ENCODE data around the gene CAMK2B. TPM values are rescaled to one million over a fixed set of nuclear protein-coding genes. Genes with fewer than 3 reads are reported as not detected.

CAMK2B gene
- total RNA-seq, 2 experiments from 2014 or later = 0.11 TPM; not detected in 1

- H3K4me1 Mint-ChIP-seq = peaks cover 8% of the 10 kb centered on the region
- DNase-seq (no peak), ATAC-seq (ENCODE audit: low read depth) (no peak)
- H3K9me3 Mint-ChIP-seq = no peaks in the 10 kb centered on the region
- no peaks in the 10 kb centered on the region for H3K27me3 Mint-ChIP-seq
- no peak overlapping the region for H3K4me3 Mint-ChIP-seq
- POLR2A ChIA-PET = no interaction called here
- no peaks in the 10 kb centered on the region for H3K36me3 Mint-ChIP-seq
- no peak overlapping the region for H3K27ac Mint-ChIP-seq
Observed at GRCh38 chr7:44263326-44264082, 61.9 kb downstream of the CAMK2B start.

DNA sequence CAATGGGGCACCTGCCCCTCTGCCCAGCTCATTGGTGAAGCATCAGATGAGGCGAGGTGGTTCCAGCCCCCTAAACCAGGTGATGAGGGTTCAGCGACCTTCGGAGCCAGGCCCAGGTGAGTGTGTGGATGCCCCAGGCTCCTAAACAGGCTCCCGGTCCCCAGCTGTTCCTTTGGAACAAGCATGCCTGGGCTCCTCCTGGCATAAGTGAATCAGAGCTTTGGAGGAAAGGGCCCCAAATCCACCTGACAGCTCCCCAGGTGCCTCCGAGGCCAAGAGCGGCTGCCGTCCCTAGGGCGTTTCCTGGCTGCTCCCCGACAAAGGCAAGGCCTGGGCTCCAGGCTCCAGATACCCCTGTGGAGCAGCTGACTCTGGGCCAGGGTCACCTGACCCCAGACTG lies 63.4 kb downstream of the CAMK2B start:
- Mint-ChIP-seq H3K27me3 (no peaks in the 10 kb centered on the region), H3K4me3 (no peak overlapping the region), H3K36me3 (no peaks in the 10 kb centered on the region), H3K4me1 (peaks cover 19% of the 10 kb centered on the region), H3K9me3 (no peaks in the 10 kb centered on the region), H3K27ac (no peak overlapping the region)
- ATAC-seq (ENCODE audit: low read depth) = no peak
- POLR2A ChIA-PET = no interaction called here
- DNase-seq = no peak

DNA sequence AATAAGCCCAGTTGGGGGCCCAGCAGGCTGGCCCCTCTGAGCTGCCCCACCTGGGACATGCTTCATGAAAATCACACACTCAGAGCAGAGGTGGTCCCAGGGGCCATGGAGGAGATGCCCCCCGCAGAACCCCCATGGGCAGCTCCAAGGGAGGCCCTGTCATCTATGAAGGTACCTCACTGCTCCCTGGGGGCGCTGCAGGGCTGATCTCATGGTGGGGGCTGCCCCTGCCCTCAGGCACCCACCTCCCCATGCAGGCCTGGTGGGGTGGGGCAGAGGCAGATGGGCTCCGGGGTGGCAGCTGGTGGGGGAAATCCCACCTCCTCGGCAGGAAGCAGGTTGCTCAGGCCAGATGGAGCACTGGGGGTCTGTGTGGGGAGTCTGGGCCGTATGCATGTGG lies 64.2 kb downstream of the CAMK2B start:
- Mint-ChIP-seq H3K27ac (no peak overlapping the region), H3K36me3 (no peaks in the 10 kb centered on the region), H3K9me3 (no peaks in the 10 kb centered on the region), H3K4me1 (peaks cover 19% of the 10 kb centered on the region), H3K4me3 (no peak overlapping the region), H3K27me3 (no peaks in the 10 kb centered on the region)
- no peak for DNase-seq
- POLR2A ChIA-PET = no interaction called here
- ATAC-seq (ENCODE audit: low read depth) = no peak

DNA sequence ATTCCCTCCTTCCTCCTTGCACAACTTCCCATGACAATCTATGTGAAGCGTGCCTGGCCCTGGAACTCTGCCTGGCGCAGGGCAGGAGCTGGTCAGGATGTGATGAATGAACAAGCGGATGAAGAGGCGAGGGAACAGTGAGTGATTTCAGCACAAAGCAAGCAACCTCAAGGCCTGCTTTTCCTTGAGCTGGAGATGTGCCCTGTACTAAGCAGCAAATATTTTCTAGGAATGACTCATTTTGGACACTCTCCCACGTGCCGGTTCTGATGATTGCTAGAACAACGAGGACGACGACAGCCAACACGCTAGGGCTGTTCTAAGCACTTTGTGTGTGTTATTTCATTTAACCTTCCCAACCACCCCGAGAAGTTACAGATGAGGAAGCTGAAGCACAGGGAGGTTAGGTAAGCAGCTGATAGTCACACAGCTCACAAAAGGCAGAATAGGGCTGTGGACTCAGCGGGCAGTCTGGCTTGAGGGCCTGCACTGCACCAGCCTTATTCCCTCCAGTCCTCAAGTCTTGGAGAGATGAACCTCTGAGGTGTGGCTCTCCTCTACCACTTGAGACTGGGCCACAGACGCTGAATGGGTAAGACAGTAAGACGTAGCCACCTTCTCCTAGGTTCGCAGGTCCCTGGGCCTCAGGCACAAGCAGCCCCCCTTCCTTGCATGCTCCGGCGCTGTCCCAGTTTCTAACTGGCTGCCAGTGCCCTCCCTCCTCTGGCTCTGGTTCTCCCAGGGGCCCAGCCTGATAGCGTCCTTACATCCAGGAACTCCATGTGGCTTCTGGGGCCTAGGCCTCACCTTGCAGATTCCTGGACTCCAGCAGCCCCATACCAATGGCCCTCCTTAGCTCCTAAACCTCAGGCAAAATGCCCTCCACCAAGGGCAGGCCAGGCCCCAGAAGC lies 65.6 kb downstream of the CAMK2B start:
- H3K9me3 Mint-ChIP-seq = peaks cover 3% of the 10 kb centered on the region
- H3K36me3 Mint-ChIP-seq = no peaks in the 10 kb centered on the region
- POLR2A ChIA-PET = no interaction called here
- peak overlapping the region; percentile 82 for H3K27ac Mint-ChIP-seq
- DNase-seq (no peak), ATAC-seq (ENCODE audit: low read depth) (no peak)
- H3K4me1 Mint-ChIP-seq = peaks cover 20% of the 10 kb centered on the region
- no peaks in the 10 kb centered on the region for H3K27me3 Mint-ChIP-seq
- no peak overlapping the region for H3K4me3 Mint-ChIP-seq

- no peak for DNase-seq
- peak overlapping the region; percentile 49 for H3K4me3 Mint-ChIP-seq
- H3K36me3 Mint-ChIP-seq = no peaks in the 10 kb centered on the region
- POLR2A ChIA-PET = interaction anchor here (1.2 to 1.8 kb wide), 7 partner anchors 14 to 347 kb away, joined by 3 to 9 read pairs (median 3); partner anchors contain the start of genes DDX56, NUDCD3 and OGDH
- peak overlapping the region; percentile 72 for H3K27ac Mint-ChIP-seq
- no peaks in the 10 kb centered on the region for H3K27me3 Mint-ChIP-seq
- no peak for ATAC-seq (ENCODE audit: low read depth)
- H3K4me1 Mint-ChIP-seq = peaks cover 20% of the 10 kb centered on the region
- H3K9me3 Mint-ChIP-seq = peaks cover 7% of the 10 kb centered on the region
Observed at GRCh38 chr7:44258865-44259546, 66.4 kb downstream of the CAMK2B start.

- Mint-ChIP-seq H3K27ac (peak overlapping the region; percentile 96), H3K27me3 (no peaks in the 10 kb centered on the region), H3K4me1 (peaks cover 20% of the 10 kb centered on the region), H3K4me3 (peak overlapping the region; percentile 49), H3K36me3 (no peaks in the 10 kb centered on the region), H3K9me3 (peaks cover 7% of the 10 kb centered on the region)
- ATAC-seq (ENCODE audit: low read depth) (no peak), DNase-seq (peak; percentile 44)
- POLR2A ChIA-PET = interaction anchor here (0.6 to 1.8 kb wide), 15 partner anchors 10 to 610 kb away, joined by 3 to 9 read pairs (median 3); partner anchors contain the start of genes DDX56, NUDCD3, OGDH and YKT6
Observed at GRCh38 chr7:44258423-44258760, 67.0 kb downstream of the CAMK2B start.

DNA sequence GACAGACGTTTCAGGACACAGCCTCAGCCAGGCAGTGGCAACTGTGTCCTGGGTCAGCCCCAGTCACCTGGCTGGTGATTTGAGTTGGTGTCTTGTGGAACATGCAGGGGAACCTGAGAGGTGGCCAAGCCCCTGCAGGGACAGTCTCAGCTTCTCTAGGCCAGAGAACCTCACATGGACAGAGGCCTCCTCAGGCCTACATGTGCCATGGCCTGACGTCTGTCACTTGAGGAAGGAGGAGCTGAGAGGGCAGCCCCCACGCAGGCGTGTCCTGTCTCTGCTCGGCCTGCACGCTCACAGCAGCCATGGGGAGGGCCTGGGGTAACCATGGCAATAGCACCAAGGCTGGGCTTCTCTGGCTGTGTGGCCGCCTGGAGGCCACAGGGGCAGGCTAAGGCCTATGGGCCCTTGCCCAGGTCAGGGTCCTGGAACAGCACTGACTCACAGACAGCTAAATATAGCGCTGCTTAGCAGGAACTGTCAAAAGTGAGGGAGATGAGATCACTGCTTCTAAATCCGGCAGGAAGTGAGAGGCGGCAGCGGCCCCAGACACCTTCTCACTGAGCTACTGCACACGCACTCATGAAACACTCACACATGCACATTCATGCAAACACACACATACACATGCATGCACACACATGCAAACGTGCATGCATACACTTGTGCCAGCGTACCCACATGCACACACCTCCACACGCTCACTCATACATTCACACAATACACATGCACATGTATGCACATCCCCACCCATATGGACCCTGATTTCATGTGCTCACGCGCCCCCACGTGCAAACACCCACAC lies 67.6 kb downstream of the CAMK2B start:
- DNase-seq = peak; percentile 82
- peaks cover 20% of the 10 kb centered on the region for H3K4me1 Mint-ChIP-seq
- peak; percentile 96 for ATAC-seq (ENCODE audit: low read depth)
- H3K27ac Mint-ChIP-seq = peak overlapping the region; percentile 96
- POLR2A ChIA-PET = interaction anchor here (0.6 to 1.8 kb wide), 16 partner anchors 11 to 609 kb away, joined by 3 to 9 read pairs (median 3); partner anchors contain the start of genes DDX56, NUDCD3, OGDH and YKT6
- no peaks in the 10 kb centered on the region for H3K27me3 Mint-ChIP-seq
- peaks cover 7% of the 10 kb centered on the region for H3K9me3 Mint-ChIP-seq
- H3K4me3 Mint-ChIP-seq = peak overlapping the region; percentile 49
- H3K36me3 Mint-ChIP-seq = no peaks in the 10 kb centered on the region

DNA sequence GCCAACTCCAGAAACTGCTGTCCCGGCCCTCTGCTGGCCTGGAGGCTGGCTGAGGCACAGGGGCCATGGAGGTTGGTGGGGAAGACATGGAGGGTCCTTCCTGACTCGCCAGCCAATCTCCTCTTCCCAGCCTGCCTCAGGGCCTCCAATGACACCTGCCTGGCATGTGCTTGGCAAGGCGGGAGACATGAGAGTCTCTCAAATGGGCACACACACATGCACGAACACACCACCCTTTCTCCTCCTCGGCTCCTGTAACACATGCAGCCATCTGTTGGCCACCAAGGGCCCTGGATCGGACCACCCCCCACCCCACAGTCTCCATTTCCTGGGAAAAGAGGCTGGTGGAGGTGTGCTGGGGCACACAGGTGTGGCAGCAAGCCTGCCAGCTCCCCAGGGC lies 68.2 kb downstream of the CAMK2B start:
- no peak for DNase-seq
- Mint-ChIP-seq H3K4me1 (peaks cover 20% of the 10 kb centered on the region), H3K36me3 (no peaks in the 10 kb centered on the region), H3K27me3 (no peaks in the 10 kb centered on the region), H3K27ac (peak overlapping the region; percentile 96), H3K4me3 (no peak overlapping the region), H3K9me3 (peaks cover 7% of the 10 kb centered on the region)
- POLR2A ChIA-PET = interaction anchor here (1.0 to 1.8 kb wide), 7 partner anchors 11 to 309 kb away, joined by 3 to 9 read pairs (median 5); partner anchors contain the start of genes NUDCD3 and YKT6
- no peak for ATAC-seq (ENCODE audit: low read depth)

DNA sequence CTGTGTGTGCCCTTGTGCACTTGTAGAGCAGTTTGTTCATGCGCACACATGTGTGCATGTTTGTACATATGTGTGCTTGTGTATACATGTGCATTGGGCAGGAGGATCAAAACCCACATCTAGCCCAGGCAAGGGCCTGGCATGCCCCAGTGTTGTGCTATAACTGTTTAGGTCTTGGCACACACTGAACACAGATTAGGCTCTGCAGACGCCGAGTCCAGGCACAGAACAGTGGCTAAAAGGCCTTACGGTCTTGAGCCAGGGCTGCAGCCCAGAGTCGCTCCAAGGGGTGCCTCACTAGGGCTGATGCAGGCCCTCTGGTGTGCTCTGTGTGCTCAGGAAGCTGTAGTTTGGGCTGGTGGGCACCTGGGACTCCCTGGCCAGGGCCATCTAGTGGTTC lies 68.9 kb downstream of the CAMK2B start:
- Mint-ChIP-seq H3K36me3 (no peaks in the 10 kb centered on the region), H3K9me3 (peaks cover 7% of the 10 kb centered on the region), H3K4me3 (no peak overlapping the region), H3K4me1 (peaks cover 20% of the 10 kb centered on the region), H3K27ac (peak overlapping the region; percentile 96), H3K27me3 (no peaks in the 10 kb centered on the region)
- ATAC-seq (ENCODE audit: low read depth) = no peak
- POLR2A ChIA-PET = no interaction called here
- no peak for DNase-seq

DNA sequence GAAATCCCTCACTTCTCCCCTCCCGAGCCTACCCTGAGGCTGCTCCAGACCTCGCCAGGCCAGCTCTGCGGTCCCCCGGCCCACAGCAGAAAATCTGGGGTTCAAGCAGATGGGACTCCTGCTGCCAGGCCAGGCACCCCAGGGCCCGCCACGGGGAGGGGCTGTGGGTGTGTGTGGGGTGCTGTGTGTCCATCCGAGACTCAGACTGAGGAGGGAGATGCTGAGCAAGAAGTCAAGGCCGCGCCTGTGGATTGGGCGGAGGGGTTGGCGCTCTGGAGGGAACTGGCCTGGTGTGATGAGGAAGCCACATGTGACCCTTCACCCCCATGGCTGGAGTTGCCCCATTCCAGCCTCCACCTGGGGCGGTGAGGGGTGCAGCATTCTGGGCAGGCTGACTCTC lies 73.5 kb downstream of the CAMK2B start:
- ATAC-seq (ENCODE audit: low read depth) (no peak), DNase-seq (no peak)
- Mint-ChIP-seq H3K27me3 (no peaks in the 10 kb centered on the region), H3K27ac (no peak overlapping the region), H3K9me3 (peaks cover 7% of the 10 kb centered on the region), H3K36me3 (no peaks in the 10 kb centered on the region), H3K4me1 (peaks cover 4% of the 10 kb centered on the region), H3K4me3 (no peak overlapping the region)
- POLR2A ChIA-PET = no interaction called here

- no peak overlapping the region for H3K4me3 Mint-ChIP-seq
- H3K36me3 Mint-ChIP-seq = no peaks in the 10 kb centered on the region
- POLR2A ChIA-PET = no interaction called here
- ATAC-seq (ENCODE audit: low read depth) = no peak
- peaks cover 7% of the 10 kb centered on the region for H3K9me3 Mint-ChIP-seq
- H3K4me1 Mint-ChIP-seq = peaks cover 4% of the 10 kb centered on the region
- no peak for DNase-seq
- no peaks in the 10 kb centered on the region for H3K27me3 Mint-ChIP-seq
- H3K27ac Mint-ChIP-seq = no peak overlapping the region
Observed at GRCh38 chr7:44251269-44251668, 74.1 kb downstream of the CAMK2B start.

GRCh38 chr7:44249639-44250234 lies 75.7 kb downstream of the CAMK2B start:
- no peaks in the 10 kb centered on the region for H3K36me3 Mint-ChIP-seq
- H3K27ac Mint-ChIP-seq = no peak overlapping the region
- ATAC-seq (ENCODE audit: low read depth) (no peak), DNase-seq (no peak)
- POLR2A ChIA-PET = no interaction called here
- H3K4me3 Mint-ChIP-seq = no peak overlapping the region
- peaks cover 3% of the 10 kb centered on the region for H3K9me3 Mint-ChIP-seq
- H3K27me3 Mint-ChIP-seq = no peaks in the 10 kb centered on the region
- H3K4me1 Mint-ChIP-seq = peaks cover 3% of the 10 kb centered on the region

Data from activated naive CD8-positive, alpha-beta T cell treated with anti-CD3 and anti-CD28 coated beads, Interleukin-2, amount 10 ng/mL, durations not matched to agents 7 days and 5 days (primary cell).